Mesendoderm (in vitro differentiated cells): Measurements from ENCODE around the gene DST.

Experiments
- DNase-seq: peaks from one replicate; pipeline ENCODE4 v3.0.0; 2013
- H2AK5ac ChIP-seq: 2 replicates; pipeline ENCODE4 v1.6.1; 2013; ENCODE audit warnings: low read length, inconsistent platforms
- H2BK120ac ChIP-seq: 2 replicates; pipeline ENCODE4 v1.6.1; 2013; ENCODE audit warnings: low read depth, mild to moderate bottlenecking, low read length, moderate library complexity, mixed read lengths
- H2BK15ac ChIP-seq: replicated peaks from 2 replicates; pipeline ENCODE4 v1.6.1; 2013; ENCODE audit warnings: low read depth, mild to moderate bottlenecking, moderate library complexity
- H2BK5ac ChIP-seq: 2 replicates; pipeline ENCODE4 v1.6.1; 2013; ENCODE audit warnings: low read length, inconsistent platforms
- H3K18ac ChIP-seq: 2 replicates; pipeline ENCODE4 v1.6.1; 2013; ENCODE audit warnings: mild to moderate bottlenecking, low read length, mixed read lengths
- H3K23ac ChIP-seq: one replicate; pipeline ENCODE4 v1.6.1; 2013; ENCODE audit warnings: low read length
- H3K27ac ChIP-seq: 2 replicates; pipeline ENCODE4 v1.5.1; 2013; ENCODE audit warnings: low read depth, mild to moderate bottlenecking, inconsistent platforms, low read length, moderate library complexity
- H3K27me3 ChIP-seq: 2 replicates; pipeline ENCODE4 v1.6.1; 2013; ENCODE audit warnings: low read length, control low read depth, mild to moderate bottlenecking, inconsistent platforms; ENCODE audit not compliant: insufficient read depth, poor library complexity
- H3K36me3 ChIP-seq: 2 replicates; pipeline ENCODE4 v1.6.1; 2013; ENCODE audit warnings: low read length, inconsistent platforms; ENCODE audit not compliant: control insufficient read depth, insufficient read depth
- H3K4ac ChIP-seq: one replicate; pipeline ENCODE4 v1.6.1; 2013; ENCODE audit warnings: low read depth, mild to moderate bottlenecking, low read length, moderate library complexity
- H3K4me1 ChIP-seq: 2 replicates; pipeline ENCODE4 v1.6.1; 2013; ENCODE audit warnings: low read depth, low read length, inconsistent platforms; ENCODE audit not compliant: control insufficient read depth
- H3K4me2 ChIP-seq: 2 replicates; pipeline ENCODE4 v1.6.1; 2013; ENCODE audit warnings: low read length
- H3K4me3 ChIP-seq: 2 replicates; pipeline ENCODE4 v1.5.1; 2013; ENCODE audit warnings: mild to moderate bottlenecking, low read length
- H3K56ac ChIP-seq: one replicate; pipeline ENCODE4 v1.6.1; 2013; ENCODE audit warnings: low read length
- H3K79me1 ChIP-seq: 2 replicates; pipeline ENCODE4 v1.6.1; 2013; ENCODE audit warnings: low read length, inconsistent platforms
- H3K79me2 ChIP-seq: 2 replicates; pipeline ENCODE4 v1.6.1; 2013; ENCODE audit warnings: mild to moderate bottlenecking, low read length; ENCODE audit not compliant: control insufficient read depth, insufficient read depth
- H3K9ac ChIP-seq: 2 replicates; pipeline ENCODE4 v1.6.1; 2013; ENCODE audit warnings: low read length, inconsistent platforms
- H4K5ac ChIP-seq: one replicate; pipeline ENCODE4 v1.6.1; 2013; ENCODE audit warnings: low read length
- H4K8ac ChIP-seq: one replicate; pipeline ENCODE4 v1.6.1; 2013; ENCODE audit warnings: low read depth, mild to moderate bottlenecking, control low read depth, low read length, moderate library complexity
- WGBS: extraction: QIAGEN DNeasy Blood & Tissue Kit; methylation state at CpG from one replicate; pipeline ENCODE4 v1.1.7; 2013; ENCODE audit warnings: low lambda C conversion rate, missing lambda C conversion rate; ENCODE audit not compliant: insufficient coverage; ENCODE audit errors: extremely low coverage; 5-methylcytosine and 5-hydroxymethylcytosine counted together

DST gene

DNA sequence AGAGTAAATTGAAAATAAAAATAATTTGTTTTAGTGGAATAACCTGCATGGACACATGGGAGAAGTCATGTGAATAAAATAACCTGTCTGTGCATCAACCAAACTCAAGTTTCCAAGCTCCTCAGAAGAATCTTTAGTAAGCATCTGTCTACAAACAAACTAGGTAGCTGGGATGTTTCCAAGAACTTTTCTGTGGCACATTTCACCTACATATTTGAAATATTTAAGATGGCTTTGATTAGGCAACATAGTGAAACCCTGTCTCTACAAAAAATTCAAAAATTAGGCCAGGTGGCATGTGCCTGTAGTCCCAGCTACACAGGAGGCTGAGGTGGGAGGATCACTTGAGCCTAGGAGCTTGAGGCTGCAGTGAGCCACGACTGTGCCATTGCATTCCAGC lies 168.2 kb downstream of the DST start:
- H3K23ac ChIP-seq = no peak overlapping the region
- H3K9ac ChIP-seq = no peak overlapping the region
- H3K27ac ChIP-seq = no peak overlapping the region
- no peak overlapping the region for H2AK5ac ChIP-seq
- no peak for DNase-seq
- H3K27me3 ChIP-seq = no peaks in the 10 kb centered on the region
- no peak overlapping the region for H4K5ac ChIP-seq
- H3K79me2 ChIP-seq = no peaks in the 10 kb centered on the region
- H4K8ac ChIP-seq = no peak overlapping the region
- no CpG with 5 or more reads among the region's 1 CpG for WGBS
- no peak overlapping the region for H2BK120ac ChIP-seq
- H3K4ac ChIP-seq = no peak overlapping the region
- no peaks in the 10 kb centered on the region for H3K36me3 ChIP-seq
- no peak overlapping the region for H3K4me2 ChIP-seq
- no peak overlapping the region for H3K56ac ChIP-seq
- H3K4me1 ChIP-seq = no peaks in the 10 kb centered on the region
- no peak overlapping the region for H3K18ac ChIP-seq
- H2BK15ac ChIP-seq = no peak overlapping the region
- no peaks in the 10 kb centered on the region for H3K79me1 ChIP-seq
- no peak overlapping the region for H3K4me3 ChIP-seq
- H2BK5ac ChIP-seq = no peak overlapping the region

DNA sequence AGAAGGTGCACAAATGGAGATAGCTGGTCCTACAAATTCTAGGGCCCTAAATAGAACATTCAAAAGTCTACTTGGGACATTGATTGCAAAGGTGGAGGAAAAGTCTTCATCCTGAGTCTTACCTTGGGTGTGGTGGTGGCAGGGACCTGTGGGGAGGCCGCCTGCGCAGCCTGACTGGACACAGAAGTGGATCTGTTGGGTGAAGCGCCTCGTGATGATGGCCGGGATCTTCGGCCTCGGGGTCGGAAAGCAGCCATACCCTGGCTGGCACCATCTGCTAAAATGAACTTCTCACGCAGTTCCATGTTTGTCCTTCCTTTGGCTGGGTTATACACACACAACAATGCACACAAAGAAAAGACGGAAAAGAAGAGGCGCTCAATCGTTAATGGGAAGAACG lies 179.2 kb downstream of the DST start:
- Histone ChIP-seq H3K18ac (no peak overlapping the region), H2AK5ac (no peak overlapping the region), H3K79me1 (no peaks in the 10 kb centered on the region), H4K5ac (no peak overlapping the region), H3K23ac (no peak overlapping the region), H3K4me3 (no peak overlapping the region), H2BK5ac (no peak overlapping the region), H2BK15ac (no peak overlapping the region), H3K4me1 (no peaks in the 10 kb centered on the region), H3K9ac (no peak overlapping the region), H2BK120ac (no peak overlapping the region), H3K4ac (no peak overlapping the region), H3K27ac (no peak overlapping the region), H4K8ac (no peak overlapping the region), H3K27me3 (no peaks in the 10 kb centered on the region), H3K36me3 (no peaks in the 10 kb centered on the region), H3K56ac (no peak overlapping the region), H3K79me2 (no peaks in the 10 kb centered on the region), H3K4me2 (no peak overlapping the region)
- WGBS = no CpG with 5 or more reads among the region's 13 CpGs
- no peak for DNase-seq

DNA sequence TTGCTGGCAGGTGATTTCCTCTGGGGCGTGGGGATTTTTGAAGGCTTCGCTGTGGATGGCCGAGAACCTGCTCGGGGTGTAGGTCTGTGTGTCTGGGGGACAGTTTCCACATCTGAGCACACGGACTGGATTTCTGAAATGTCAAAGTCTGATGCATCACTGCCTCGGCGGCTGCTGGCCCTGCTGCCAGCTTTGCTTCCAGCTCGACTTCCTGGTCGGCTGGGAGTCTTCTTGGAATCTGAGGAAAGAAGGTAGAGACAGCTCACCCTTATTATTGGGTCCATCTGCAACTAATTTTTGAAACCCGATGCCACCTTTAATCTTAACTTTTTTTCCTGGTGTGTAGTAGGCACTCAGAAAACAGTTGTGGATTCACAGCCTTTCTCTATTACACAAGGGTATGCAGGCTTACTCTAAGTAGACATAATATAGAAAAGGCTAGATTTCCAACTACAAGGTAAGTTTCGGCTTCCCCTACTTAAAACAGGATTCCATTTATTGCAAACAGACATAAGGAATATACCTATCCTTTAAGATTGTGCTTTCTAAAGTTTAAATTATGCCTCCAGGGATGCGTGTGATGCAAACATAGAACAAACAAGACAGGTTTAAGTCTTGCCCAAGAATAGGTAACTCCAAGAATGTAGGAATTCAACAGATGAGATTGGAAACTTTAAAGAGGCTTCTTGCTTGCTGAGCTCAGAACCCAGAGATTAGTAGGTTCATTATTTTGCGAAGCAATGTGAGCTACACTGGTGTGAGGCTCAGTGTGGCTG lies 183.5 kb downstream of the DST start:
- Histone ChIP-seq H3K9ac (no peak overlapping the region), H2BK5ac (no peak overlapping the region), H3K4ac (no peak overlapping the region), H3K4me2 (no peak overlapping the region), H3K4me1 (no peaks in the 10 kb centered on the region), H4K8ac (no peak overlapping the region), H3K27ac (no peak overlapping the region), H2BK120ac (no peak overlapping the region), H3K23ac (no peak overlapping the region), H3K79me1 (no peaks in the 10 kb centered on the region), H3K56ac (no peak overlapping the region), H3K18ac (no peak overlapping the region), H3K27me3 (no peaks in the 10 kb centered on the region), H3K4me3 (no peak overlapping the region), H2AK5ac (no peak overlapping the region), H2BK15ac (no peak overlapping the region), H3K36me3 (peaks cover 2% of the 10 kb centered on the region), H3K79me2 (no peaks in the 10 kb centered on the region), H4K5ac (no peak overlapping the region)
- WGBS = no CpG with 5 or more reads among the region's 13 CpGs
- DNase-seq = no peak

DNA sequence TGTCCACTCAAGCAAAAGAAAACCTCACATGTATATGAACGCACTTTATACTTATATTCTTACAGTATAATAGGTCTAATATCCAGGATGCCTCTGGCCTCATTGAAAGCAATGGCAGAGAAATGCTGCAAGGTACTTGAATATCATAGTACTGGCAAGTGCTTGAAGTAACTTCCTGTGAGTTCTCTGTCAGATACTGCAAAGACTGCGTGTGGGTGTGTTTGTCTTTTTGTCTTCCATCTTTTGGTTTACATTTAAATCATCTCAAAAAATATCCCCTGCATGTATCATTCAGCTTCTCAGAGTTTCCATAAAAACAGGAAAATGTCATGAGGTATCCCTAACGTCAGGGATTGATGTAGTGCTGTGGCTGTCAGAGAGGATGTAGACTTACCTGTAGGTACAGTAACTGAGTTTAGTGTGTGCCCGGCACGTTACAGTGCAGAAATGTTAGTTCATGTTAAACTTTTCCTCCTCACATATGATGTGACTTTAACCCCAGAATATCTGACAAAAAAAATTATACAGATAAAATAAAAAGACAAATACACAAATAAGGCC lies 184.3 kb downstream of the DST start:
- Histone ChIP-seq H3K23ac (no peak overlapping the region), H3K4me2 (no peak overlapping the region), H4K8ac (no peak overlapping the region), H3K18ac (no peak overlapping the region), H3K27me3 (no peaks in the 10 kb centered on the region), H3K4me3 (no peak overlapping the region), H2BK15ac (no peak overlapping the region), H3K27ac (no peak overlapping the region), H3K79me2 (no peaks in the 10 kb centered on the region), H3K9ac (no peak overlapping the region), H2BK120ac (no peak overlapping the region), H3K4ac (no peak overlapping the region), H2AK5ac (no peak overlapping the region), H3K79me1 (no peaks in the 10 kb centered on the region), H4K5ac (no peak overlapping the region), H3K36me3 (peaks cover 2% of the 10 kb centered on the region), H3K4me1 (no peaks in the 10 kb centered on the region), H3K56ac (no peak overlapping the region), H2BK5ac (no peak overlapping the region)
- no CpG with 5 or more reads among the region's 5 CpGs for WGBS
- no peak for DNase-seq

DNA sequence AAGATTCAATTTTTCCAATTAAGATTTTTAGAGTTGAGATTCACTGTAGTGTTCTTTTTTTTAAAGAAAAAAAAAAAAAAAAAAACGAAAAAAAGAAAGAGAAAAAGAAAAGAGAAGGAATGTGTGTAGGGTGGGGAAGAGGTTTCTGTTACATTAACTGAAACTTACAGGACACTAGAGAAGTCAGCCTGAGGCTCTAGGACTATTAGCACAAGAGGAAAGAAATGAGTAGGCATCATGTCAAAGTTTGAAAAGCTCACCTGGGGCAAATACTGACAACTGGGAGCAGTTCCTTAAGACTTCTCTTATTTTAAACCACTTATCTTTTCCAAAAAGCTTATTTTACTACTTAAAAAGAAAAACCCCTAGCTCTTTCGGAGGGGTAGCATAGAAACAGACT lies 185.9 kb downstream of the DST start:
- no CpG with 5 or more reads among the region's 2 CpGs for WGBS
- H3K4ac ChIP-seq = no peak overlapping the region
- H2BK5ac ChIP-seq = no peak overlapping the region
- no peak overlapping the region for H3K23ac ChIP-seq
- no peak overlapping the region for H3K56ac ChIP-seq
- H3K79me1 ChIP-seq = no peaks in the 10 kb centered on the region
- H3K4me3 ChIP-seq = no peak overlapping the region
- H3K4me1 ChIP-seq = no peaks in the 10 kb centered on the region
- no peak overlapping the region for H3K9ac ChIP-seq
- no peak overlapping the region for H2BK120ac ChIP-seq
- DNase-seq = no peak
- H4K5ac ChIP-seq = no peak overlapping the region
- no peak overlapping the region for H2BK15ac ChIP-seq
- no peak overlapping the region for H4K8ac ChIP-seq
- peaks cover 2% of the 10 kb centered on the region for H3K36me3 ChIP-seq
- no peak overlapping the region for H3K27ac ChIP-seq
- H3K79me2 ChIP-seq = no peaks in the 10 kb centered on the region
- no peak overlapping the region for H2AK5ac ChIP-seq
- H3K18ac ChIP-seq = no peak overlapping the region
- H3K27me3 ChIP-seq = no peaks in the 10 kb centered on the region
- no peak overlapping the region for H3K4me2 ChIP-seq
